ENCODE results near the gene NRG2. TPM values are rescaled to one million over a fixed set of nuclear protein-coding genes. Genes with fewer than 3 reads are reported as not detected.

NRG2 gene
- total and polyA plus RNA-seq, 11 donors, result 0.72 to 4.8 (median 3.4) TPM

DNA sequence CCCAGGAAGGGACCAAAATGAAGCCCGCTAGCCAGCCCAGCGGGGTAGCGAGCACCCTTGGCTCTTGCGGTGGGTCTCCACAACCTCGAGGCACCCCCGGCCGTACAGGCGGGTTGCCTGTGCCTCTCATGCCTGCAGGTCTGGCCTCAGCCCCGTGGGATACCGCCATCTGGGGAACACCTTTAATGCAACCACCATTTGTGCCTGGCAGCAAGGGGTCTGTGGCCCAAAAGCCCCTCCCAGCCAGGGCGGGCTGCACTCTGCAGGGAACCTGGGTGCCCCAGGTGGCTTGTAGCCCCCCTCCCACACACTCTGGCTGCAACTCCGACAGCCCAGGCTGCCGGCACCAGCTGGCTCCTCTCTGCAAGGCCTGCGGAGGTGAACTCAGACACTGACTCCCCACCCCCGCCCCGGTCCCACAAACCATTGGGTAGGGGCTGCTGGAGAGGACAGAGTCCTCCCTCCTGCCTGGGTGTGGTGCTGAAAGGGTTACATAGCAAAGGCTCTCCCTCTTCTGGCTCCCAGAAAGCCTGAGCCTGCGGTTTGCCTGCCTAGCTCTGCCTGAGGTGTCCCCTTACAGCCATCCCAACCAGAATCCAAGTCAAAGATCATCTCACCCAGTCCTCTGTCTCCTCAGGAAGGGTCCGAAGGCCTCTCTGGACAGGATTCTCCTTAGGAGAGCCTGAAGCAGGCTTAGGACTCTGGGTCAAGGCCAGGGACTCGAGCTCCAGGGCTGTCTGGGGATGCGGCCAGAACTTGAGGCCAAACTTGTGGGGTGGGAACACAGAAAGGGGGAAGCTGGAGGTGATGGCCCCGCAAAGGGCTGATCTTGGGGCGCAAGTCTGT lies 138.1 kb downstream of the NRG2 start:
- Histone ChIP-seq H3K27me3 (peaks cover 0 to 47% (median 6%) of the 10 kb centered on the region in 9 donors), H3K4me1 (peaks cover 0 to 30% (median 16%) of the 10 kb centered on the region in 12 donors), H3K27ac (no peak overlapping the region), H3K4me3 (peak overlapping the region; percentile 14 to 65 (median 54)), H3K36me3 (no peaks in the 10 kb centered on the region), H3K9me3 (no peaks in the 10 kb centered on the region)
- intact Hi-C loops (cut with DNase I), result loop anchor here in 1 of 10 donors (5.0 kb wide), 1 partner anchor 57 kb away; no protein-coding TSS in a partner anchor
- DNase-seq, result no peak
- WGBS, 4 donors, result 25 to 32% (median 29%) methylated on average over 16 to 22 of the region's 22 CpGs
- TF ChIP-seq CTCF (IDR thresholded peaks at IDR 0.05) (no peak), POLR2A (IDR thresholded peaks at IDR 0.05) (no peak)
- ATAC-seq, result peak in 1 of 4 donors; percentile 29

- 0 to 4% (median 3%) methylated on average over 1 to 17 of the region's 17 CpGs for WGBS, 4 donors
- Histone ChIP-seq H3K4me1 (peaks cover 0 to 30% (median 16%) of the 10 kb centered on the region in 12 donors), H3K4me3 (peak overlapping the region; percentile 14 to 65 (median 54)), H3K27me3 (peaks cover 0 to 47% (median 6%) of the 10 kb centered on the region in 9 donors), H3K36me3 (no peaks in the 10 kb centered on the region), H3K9me3 (no peaks in the 10 kb centered on the region), H3K27ac (no peak overlapping the region)
- intact Hi-C loops (cut with DNase I), result loop anchor here in 1 of 10 donors (5.0 kb wide), 1 partner anchor 58 kb away; no protein-coding TSS in a partner anchor
- TF ChIP-seq CTCF (IDR thresholded peaks at IDR 0.05) (no peak), POLR2A (IDR thresholded peaks at IDR 0.05) (no peak)
- ATAC-seq (no peak), DNase-seq (no peak)
These were observed 138.6 kb downstream of the NRG2 start for GRCh38 chr5:139904566-139904815.

DNA sequence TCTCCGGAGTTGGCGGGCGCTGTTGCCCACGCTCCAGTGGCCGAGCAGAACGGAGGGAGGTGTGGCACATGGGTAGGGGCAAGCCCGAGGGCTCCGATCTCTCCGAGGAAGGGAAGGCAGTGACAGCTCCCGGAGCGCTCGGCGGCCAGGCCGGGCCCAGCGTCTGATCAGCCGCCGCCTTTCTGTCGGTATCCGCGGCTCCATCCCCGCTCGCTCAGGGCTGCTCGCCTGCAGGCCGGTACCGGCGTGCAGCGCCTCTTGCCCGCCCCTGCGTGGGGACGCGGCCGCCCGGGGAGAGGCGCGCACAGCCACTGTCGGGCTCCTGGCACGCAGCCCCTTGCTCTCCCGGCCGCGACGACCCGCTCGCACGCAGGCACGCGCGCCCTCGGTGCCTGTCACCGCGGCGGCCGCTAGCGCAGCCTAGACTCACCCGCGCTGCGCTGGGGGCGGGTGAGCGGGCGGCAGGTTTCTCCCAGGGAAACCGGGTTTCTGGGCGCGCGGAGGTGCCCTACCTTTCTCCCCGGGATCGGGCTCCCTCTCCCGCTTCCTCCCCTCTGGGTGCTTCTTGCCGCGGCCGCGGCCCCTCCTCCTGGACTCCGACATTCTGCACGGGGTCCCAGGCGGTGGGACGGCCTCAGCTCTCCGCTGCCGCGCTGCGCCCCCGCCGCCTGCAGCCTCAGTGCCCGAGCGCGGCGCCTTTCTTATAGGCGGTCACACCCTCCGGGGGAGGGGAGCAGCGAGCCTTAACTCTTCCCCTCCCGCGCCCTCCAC lies 139.1 kb downstream of the NRG2 start:
- Histone ChIP-seq H3K9me3 (no peaks in the 10 kb centered on the region), H3K4me1 (peaks cover 0 to 30% (median 16%) of the 10 kb centered on the region in 12 donors), H3K27me3 (peaks cover 0 to 47% (median 6%) of the 10 kb centered on the region in 9 donors), H3K4me3 (peak overlapping the region; percentile 14 to 65 (median 54)), H3K36me3 (no peaks in the 10 kb centered on the region), H3K27ac (no peak overlapping the region)
- DNase-seq (no peak), ATAC-seq (peak in 3 of 4 donors; percentile 31 to 74 (median 62))
- intact Hi-C loops (cut with DNase I), result loop anchor here in 1 of 10 donors (5.0 kb wide), 1 partner anchor 58 kb away; no protein-coding TSS in a partner anchor
- WGBS, 4 donors, result 0 to 1% (median 1%) methylated on average over 29 to 89 of the region's 89 CpGs
- TF ChIP-seq POLR2A (IDR thresholded peaks at IDR 0.05) (no peak), CTCF (IDR thresholded peaks at IDR 0.05) (peak in 1 of 12 donors; percentile 6)

GRCh38 chr5:139903450-139903794 lies 139.7 kb downstream of the NRG2 start:
- TF ChIP-seq POLR2A (IDR thresholded peaks at IDR 0.05), result no peak
- TF ChIP-seq CTCF (IDR thresholded peaks at IDR 0.05), result no peak
- DNase-seq (no peak), ATAC-seq (no peak)
- Histone ChIP-seq H3K4me1 (peaks cover 0 to 30% (median 16%) of the 10 kb centered on the region in 12 donors), H3K9me3 (no peaks in the 10 kb centered on the region), H3K27ac (no peak overlapping the region), H3K36me3 (no peaks in the 10 kb centered on the region), H3K4me3 (peak overlapping the region; percentile 14 to 65 (median 54)), H3K27me3 (peaks cover 0 to 47% (median 6%) of the 10 kb centered on the region in 9 donors)
- intact Hi-C loops (cut with DNase I), result loop anchor here in 1 of 10 donors (5.0 kb wide), 1 partner anchor 59 kb away; no protein-coding TSS in a partner anchor
- WGBS, 4 donors, result 19 to 42% (median 32%) methylated on average over 9 to 14 of the region's 14 CpGs
